Stimulated activated naive CD8-positive, alpha-beta T cell treated with anti-CD3 and anti-CD28 coated beads, Interleukin-15, Interleukin-2, amounts not matched to agents 100 ng/mL and 50 ng/mL, for 24 hours (primary cell): Measurements from ENCODE around the gene OR4D10.
"Not testable (repeated sequence)": the region's sequence is repeated elsewhere in the genome, so short reads cannot be mapped to it uniquely, and the experiment has no call there.

Experiments
- H3K27ac Mint-ChIP-seq: one replicate; pipeline ENCODE4 v1.8.0; 2021; ENCODE audit warnings: mild to moderate bottlenecking, mixed read lengths
- H3K27me3 Mint-ChIP-seq: one replicate; pipeline ENCODE4 v1.8.0; 2021; ENCODE audit warnings: mixed read lengths
- H3K36me3 Mint-ChIP-seq: one replicate; pipeline ENCODE4 v1.8.0; 2021; ENCODE audit warnings: low read depth, mixed read lengths
- H3K4me1 Mint-ChIP-seq: one replicate; pipeline ENCODE4 v1.8.0; 2021; ENCODE audit warnings: low read depth, mixed read lengths
- H3K4me3 Mint-ChIP-seq: one replicate; pipeline ENCODE4 v1.8.0; 2021; ENCODE audit warnings: mild to moderate bottlenecking, mixed read lengths
- H3K9me3 Mint-ChIP-seq: one replicate; pipeline ENCODE4 v1.8.0; 2021; ENCODE audit warnings: mixed read lengths

The OR4D10 gene

GRCh38 chr11:59501931-59502330 is 28.8 kb downstream of the OR4D10 start:
- Mint-ChIP-seq H3K27ac (no peak overlapping the region), H3K9me3 (no peaks in the 10 kb centered on the region), H3K27me3 (peaks cover 9% of the 10 kb centered on the region), H3K4me3 (no peak overlapping the region), H3K4me1 (peaks cover 4% of the 10 kb centered on the region), H3K36me3 (no peaks in the 10 kb centered on the region)

GRCh38 chr11:59503276-59503675 is 30.2 kb downstream of the OR4D10 start, which contains the start of gene OR4D11:
OR4D11 (plus strand) TSS chr11:59503576; CDS start chr11:59503576, 0 bp downstream.
- H3K4me1 Mint-ChIP-seq = peaks cover 4% of the 10 kb centered on the region
- no peak within 1 kb of the TSS for H3K27ac Mint-ChIP-seq

GRCh38 chr11:59510941-59511589 is 38.0 kb downstream of the OR4D10 start, which contains the start of gene OR4D9:
OR4D9 (plus strand) TSS chr11:59511539; CDS start chr11:59514913, 3,374 bp downstream.
- H3K36me3 Mint-ChIP-seq = no peaks in the 10 kb centered on the region
- H3K4me1 Mint-ChIP-seq = peaks cover 16% of the 10 kb centered on the region
- H3K4me3 Mint-ChIP-seq = no peak within 1 kb of the TSS
- no peaks in the 10 kb centered on the region for H3K9me3 Mint-ChIP-seq
- no peak within 1 kb of the TSS for H3K27ac Mint-ChIP-seq
- no peaks in the 10 kb centered on the region for H3K27me3 Mint-ChIP-seq

More at GRCh38 chr11:59503276-59503675, 30.2 kb downstream of the OR4D10 start, which contains the start of gene OR4D11:
- Mint-ChIP-seq H3K9me3 (no peaks in the 10 kb centered on the region), H3K36me3 (no peaks in the 10 kb centered on the region), H3K27me3 (peaks cover 4% of the 10 kb centered on the region), H3K4me3 (no peak within 1 kb of the TSS)

GRCh38 chr11:59511675-59512074 is 38.6 kb downstream of the OR4D10 start:
- peaks cover 16% of the 10 kb centered on the region for H3K4me1 Mint-ChIP-seq
- no peaks in the 10 kb centered on the region for H3K9me3 Mint-ChIP-seq
- H3K36me3 Mint-ChIP-seq = no peaks in the 10 kb centered on the region
- no peaks in the 10 kb centered on the region for H3K27me3 Mint-ChIP-seq
- H3K4me3 Mint-ChIP-seq = no peak overlapping the region
- H3K27ac Mint-ChIP-seq = no peak overlapping the region

GRCh38 chr11:59520139-59520538 is 47.0 kb downstream of the OR4D10 start:
- not testable (repeated sequence) for H3K9me3 Mint-ChIP-seq, H3K4me1 Mint-ChIP-seq, H3K36me3 Mint-ChIP-seq, H3K27me3 Mint-ChIP-seq, H3K4me3 Mint-ChIP-seq, H3K27ac Mint-ChIP-seq

- Mint-ChIP-seq H3K4me1 (no peaks in the 10 kb centered on the region), H3K4me3 (no peak overlapping the region), H3K27me3 (no peaks in the 10 kb centered on the region), H3K27ac (no peak overlapping the region), H3K9me3 (no peaks in the 10 kb centered on the region), H3K36me3 (no peaks in the 10 kb centered on the region)
These were observed 47.6 kb downstream of the OR4D10 start for GRCh38 chr11:59520741-59521140.

- H3K27me3 Mint-ChIP-seq = no peaks in the 10 kb centered on the region
- H3K4me3 Mint-ChIP-seq = no peak overlapping the region
- no peak overlapping the region for H3K27ac Mint-ChIP-seq
- H3K36me3 Mint-ChIP-seq = no peaks in the 10 kb centered on the region
- no peaks in the 10 kb centered on the region for H3K9me3 Mint-ChIP-seq
- H3K4me1 Mint-ChIP-seq = no peaks in the 10 kb centered on the region
These were observed 50.4 kb downstream of the OR4D10 start for GRCh38 chr11:59523541-59523940.

GRCh38 chr11:59528711-59529110 is 55.6 kb downstream of the OR4D10 start:
- Mint-ChIP-seq H3K36me3 (no peaks in the 10 kb centered on the region), H3K4me3 (no peak overlapping the region), H3K9me3 (no peaks in the 10 kb centered on the region), H3K4me1 (no peaks in the 10 kb centered on the region), H3K27me3 (peaks cover 5% of the 10 kb centered on the region), H3K27ac (no peak overlapping the region)
